Measurements from ENCODE around the gene UBXN4.

Gene UBXN4

DNA sequence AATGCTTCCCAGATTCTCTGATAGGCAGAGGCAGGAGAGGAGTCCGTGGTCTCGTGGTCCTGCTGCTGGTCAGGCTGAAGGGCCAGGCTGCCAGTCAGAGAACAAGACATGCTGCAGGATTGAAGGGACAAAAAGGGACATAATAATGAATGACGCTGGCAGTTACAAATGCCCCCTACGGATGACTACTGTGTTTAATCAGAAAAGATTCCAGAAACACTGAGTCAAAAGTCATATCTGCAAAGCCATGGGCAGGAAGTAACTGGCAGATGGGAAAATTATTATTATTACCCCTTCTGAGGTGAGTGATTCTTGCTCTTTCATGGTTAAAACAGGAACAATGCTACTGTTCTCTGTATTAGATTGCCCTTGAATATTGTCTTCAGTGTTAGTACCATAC lies 76.3 kb downstream of the UBXN4 start:
- TF ChIP-seq, protein P1, sequence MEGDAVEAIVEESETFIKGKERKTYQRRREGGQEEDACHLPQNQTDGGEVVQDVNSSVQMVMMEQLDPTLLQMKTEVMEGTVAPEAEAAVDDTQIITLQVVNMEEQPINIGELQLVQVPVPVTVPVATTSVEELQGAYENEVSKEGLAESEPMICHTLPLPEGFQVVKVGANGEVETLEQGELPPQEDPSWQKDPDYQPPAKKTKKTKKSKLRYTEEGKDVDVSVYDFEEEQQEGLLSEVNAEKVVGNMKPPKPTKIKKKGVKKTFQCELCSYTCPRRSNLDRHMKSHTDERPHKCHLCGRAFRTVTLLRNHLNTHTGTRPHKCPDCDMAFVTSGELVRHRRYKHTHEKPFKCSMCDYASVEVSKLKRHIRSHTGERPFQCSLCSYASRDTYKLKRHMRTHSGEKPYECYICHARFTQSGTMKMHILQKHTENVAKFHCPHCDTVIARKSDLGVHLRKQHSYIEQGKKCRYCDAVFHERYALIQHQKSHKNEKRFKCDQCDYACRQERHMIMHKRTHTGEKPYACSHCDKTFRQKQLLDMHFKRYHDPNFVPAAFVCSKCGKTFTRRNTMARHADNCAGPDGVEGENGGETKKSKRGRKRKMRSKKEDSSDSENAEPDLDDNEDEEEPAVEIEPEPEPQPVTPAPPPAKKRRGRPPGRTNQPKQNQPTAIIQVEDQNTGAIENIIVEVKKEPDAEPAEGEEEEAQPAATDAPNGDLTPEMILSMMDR (IDR thresholded peaks at IDR 0.05; ENCODE audit: low read depth, low read length): no peak
- DNase-seq (ENCODE audit: low read depth in 2 of 2): no peak

DNA sequence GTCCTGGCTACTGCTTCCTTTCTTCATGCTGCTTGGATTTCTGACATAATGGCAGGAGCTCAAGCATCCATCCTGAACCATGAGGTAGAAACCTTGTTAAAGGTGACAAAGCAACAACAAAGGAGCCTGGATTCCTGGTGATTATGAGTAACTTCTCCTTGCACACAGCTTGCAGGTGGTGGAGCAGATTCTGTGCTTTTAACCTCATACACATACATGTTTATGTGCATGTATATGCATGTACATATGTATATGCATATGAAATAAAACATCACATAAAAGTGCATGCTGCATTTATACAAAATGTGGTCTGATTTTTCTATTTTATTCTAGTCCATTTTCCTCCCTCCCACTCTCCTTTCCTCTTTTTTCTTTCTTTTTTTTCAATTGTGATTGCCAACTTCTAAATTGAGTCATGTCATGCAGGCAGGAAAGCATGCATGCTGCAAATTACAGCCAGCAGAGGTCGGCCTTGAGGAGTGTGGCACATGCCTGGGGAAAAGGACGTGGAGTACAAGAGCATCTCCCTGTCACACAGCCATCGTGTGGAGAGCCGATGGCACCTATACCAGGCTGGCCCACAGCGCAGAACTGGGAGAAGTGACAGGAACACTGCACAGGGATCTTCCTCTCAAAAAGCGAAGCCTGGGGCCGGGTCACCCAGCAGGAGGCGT lies 77.4 kb downstream of the UBXN4 start:
- DNase-seq (ENCODE audit: low read depth in 2 of 2): peak; percentile 24 to 58
- H3K4me3 ChIP-seq (replicated peaks in 1 of 2; ENCODE audit: low read depth in 2 of 2, low read length in 2 of 2): no peak overlapping the region
- TF ChIP-seq, protein P1 (IDR thresholded peaks at IDR 0.05; ENCODE audit: low read depth, low read length): peak; percentile 64

More for the DNA sequence above, 76.3 kb downstream of the UBXN4 start:
- no peak overlapping the region for H3K4me3 ChIP-seq (replicated peaks in 1 of 2; ENCODE audit: low read depth in 2 of 2, low read length in 2 of 2)

DNA sequence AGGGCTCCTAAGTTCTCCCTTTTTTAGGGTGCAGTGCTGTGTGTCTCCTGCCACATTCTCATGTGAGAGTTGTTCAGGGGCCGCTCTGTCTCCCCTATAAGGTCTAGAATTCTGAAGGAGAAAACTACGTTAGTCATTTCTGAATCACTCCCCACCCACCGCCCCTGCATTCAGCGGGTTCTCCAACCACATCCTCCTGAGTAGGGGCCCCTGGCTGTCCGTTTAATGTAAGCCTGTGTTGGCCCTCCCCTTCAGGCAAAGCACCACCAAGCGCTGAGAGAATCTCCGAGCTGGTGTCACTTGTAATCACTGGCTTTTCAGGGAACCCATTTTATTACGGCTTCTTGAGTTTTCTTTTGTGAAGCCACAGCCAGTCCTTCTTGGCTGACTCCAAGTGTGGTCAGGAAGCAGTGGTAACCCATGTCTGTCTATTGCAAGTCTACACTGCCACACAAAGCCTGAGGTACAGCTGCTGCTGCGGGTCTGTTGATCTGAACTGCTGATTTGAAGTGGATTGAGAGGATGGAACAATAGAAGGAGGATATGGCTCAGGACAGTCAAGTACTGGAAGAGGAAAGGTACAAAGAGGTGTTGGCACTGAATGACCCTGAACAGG lies 78.5 kb downstream of the UBXN4 start:
- no peak overlapping the region for H3K4me3 ChIP-seq (replicated peaks in 1 of 2; ENCODE audit: low read depth in 2 of 2, low read length in 2 of 2)
- no peak for DNase-seq (ENCODE audit: low read depth in 2 of 2)
- TF ChIP-seq, protein P1 (IDR thresholded peaks at IDR 0.05; ENCODE audit: low read depth, low read length): no peak

DNA sequence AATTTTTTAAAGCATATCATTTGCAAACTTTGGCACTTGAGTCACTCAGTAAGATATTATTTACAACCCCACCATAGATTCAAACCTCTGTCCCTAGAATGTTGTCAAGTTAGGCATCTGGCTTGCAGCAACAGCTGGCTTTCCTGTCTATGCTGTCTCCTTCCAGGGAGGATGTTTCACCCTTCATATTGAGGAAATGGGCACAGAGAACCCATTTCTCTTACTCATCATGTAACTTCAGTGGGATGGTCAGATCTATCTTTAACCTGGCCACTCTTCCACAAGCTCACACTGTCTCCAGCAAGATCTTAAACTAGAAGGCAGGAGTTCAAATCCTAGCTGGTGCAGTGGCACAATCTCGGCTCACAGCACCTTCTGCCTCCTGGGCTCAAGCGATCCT lies 79.5 kb downstream of the UBXN4 start:
- TF ChIP-seq, protein P1 (IDR thresholded peaks at IDR 0.05; ENCODE audit: low read depth, low read length): no peak
- DNase-seq (ENCODE audit: low read depth in 2 of 2): no peak
- no peak overlapping the region for H3K4me3 ChIP-seq (replicated peaks in 1 of 2; ENCODE audit: low read depth in 2 of 2, low read length in 2 of 2)

DNA sequence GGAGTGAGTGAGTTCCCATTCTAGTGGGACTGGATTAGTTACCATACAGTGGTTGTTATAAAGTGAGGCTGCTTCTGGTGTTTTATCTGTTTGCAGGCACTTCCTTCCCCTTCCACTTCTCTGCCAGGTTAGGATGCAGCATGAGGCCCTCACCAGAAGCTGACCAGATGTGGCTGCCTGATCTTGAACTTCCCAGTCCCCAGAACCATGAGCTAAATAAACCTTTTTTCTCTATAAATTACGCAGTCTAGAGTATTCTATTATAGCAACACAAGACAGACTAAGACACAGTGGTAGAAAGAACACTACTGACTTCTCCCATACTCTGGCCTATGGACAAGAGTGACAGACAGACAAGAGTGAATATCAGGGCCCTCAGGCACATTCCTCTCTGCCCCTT lies 81.2 kb downstream of the UBXN4 start:
- TF ChIP-seq, protein P1 (IDR thresholded peaks at IDR 0.05; ENCODE audit: low read depth, low read length): no peak
- H3K4me3 ChIP-seq (replicated peaks in 1 of 2; ENCODE audit: low read depth in 2 of 2, low read length in 2 of 2): no peak overlapping the region
- DNase-seq (ENCODE audit: low read depth in 2 of 2): no peak

DNA sequence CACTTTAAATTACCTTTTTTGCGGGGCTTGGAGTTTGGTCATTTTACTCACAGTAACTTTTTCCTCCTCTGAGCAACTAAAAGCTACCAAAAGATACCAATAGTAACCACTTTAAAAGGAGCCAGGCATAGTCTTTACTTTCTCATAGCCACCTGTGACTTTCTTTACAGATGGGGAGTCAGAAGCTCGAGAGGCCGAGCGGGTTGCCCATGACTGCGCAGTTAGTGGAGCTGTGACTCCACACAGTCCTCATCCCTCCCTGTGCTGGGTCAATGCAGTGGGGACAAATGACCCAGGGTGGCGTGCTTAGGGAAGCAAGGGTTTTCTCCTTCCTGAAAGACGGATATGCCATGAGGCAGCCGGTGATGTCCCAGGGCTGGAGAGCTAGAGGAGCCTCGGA lies 83.5 kb downstream of the UBXN4 start:
- no peak overlapping the region for H3K4me3 ChIP-seq (replicated peaks in 1 of 2; ENCODE audit: low read depth in 2 of 2, low read length in 2 of 2)
- TF ChIP-seq, protein P1 (IDR thresholded peaks at IDR 0.05; ENCODE audit: low read depth, low read length): no peak
- DNase-seq (ENCODE audit: low read depth in 2 of 2): no peak
